SH-SY5Y (cell line): ENCODE data around the gene SNRPB2.

ENCODE experiments used
- GATA2 ChIP-seq: IDR thresholded peaks from 2 replicates; pipeline ENCODE4 v1.6.1; 2011; ENCODE audit warnings: mild to moderate bottlenecking, low read depth, low read length
- GATA3 ChIP-seq: IDR thresholded peaks from 2 replicates; pipeline ENCODE4 v1.6.1; 2011; ENCODE audit warnings: low read depth, mild to moderate bottlenecking, low read length, moderate library complexity

DNA sequence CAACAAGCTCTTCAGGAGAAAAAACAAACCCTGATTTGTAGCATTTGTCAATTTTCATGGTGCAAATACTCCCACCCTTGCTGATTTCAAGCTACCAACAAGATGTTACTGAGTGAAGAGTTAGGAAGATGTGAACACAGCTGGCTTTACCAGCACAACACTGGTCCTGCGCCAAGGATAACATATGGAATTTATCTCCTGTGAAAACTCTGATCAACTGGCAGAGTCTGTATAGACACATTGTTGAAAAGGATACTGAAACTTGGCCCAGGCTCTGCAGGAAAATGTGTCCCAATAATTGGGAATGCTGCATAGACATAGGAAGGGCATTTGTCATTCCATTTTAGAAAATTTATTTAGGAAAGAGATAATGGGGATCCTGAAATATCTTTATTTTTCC, 47.3 kb downstream of the SNRPB2 start:
- TF ChIP-seq GATA2: no peak
- no peak for TF ChIP-seq GATA3
